H1 (cell line): ENCODE results near the gene COG4. TPM values are rescaled to one million over a fixed set of nuclear protein-coding genes. Genes with fewer than 3 reads are reported as not detected.

Source experiments
- CBX5 ChIP-seq: fragments of 300-800, 300-1000 bp; sonication (generic); IDR thresholded peaks from 2 replicates; pipeline ENCODE4 v1.7.1; 2016; ENCODE audit warnings: antibody characterized with exemption, low read length, low read depth
- CHD2 ChIP-seq: IDR thresholded peaks from 2 replicates; pipeline ENCODE4 v1.6.1; 2012; ENCODE audit warnings: low read length, improper control_type of control experiment
- NANOG ChIP-seq: IDR thresholded peaks from 2 replicates; pipeline ENCODE4 v1.6.1; 2011; ENCODE audit warnings: low read length, low read depth, mild to moderate bottlenecking, inconsistent platforms; ENCODE audit not compliant: insufficient read depth, poor library complexity, severe bottlenecking
- RFX5 ChIP-seq: IDR thresholded peaks from 2 replicates; pipeline ENCODE4 v1.6.1; 2011; ENCODE audit warnings: low read depth, low read length, improper control_type of control experiment, borderline replicate concordance
- polyA plus RNA-seq, 7 experiments: library from polyadenylated mRNA; depleted of rRNA in 3 of 7; stranded (reverse) in 5 of 7; unstranded in 2 of 7; fragments of >200 nt in 5 of 7; fragments of 200-250 nt in 2 of 7; gene quantifications; 1 replicate in 5 of 7; 2 replicates in 1 of 7; 4 replicates in 1 of 7; pipeline versions ENCODE4 v1.2.1 to v1.2.3, GENCODE V29; 2011 to 2013; ENCODE audit warnings: missing spikeins in 2 of 7, mixed read lengths in 2 of 7
- total RNA-seq: library from RNA; stranded (reverse); fragmentation: NEBNext Ultra II Directional; extraction: Animal tissue kit (Norgen Biotek cat#: 25700); gene quantifications from 2 replicates; pipeline ENCODE4 v1.2.1, GENCODE V29; 2021
- TF ChIP-seq, protein P1 (sequence below): IDR thresholded peaks from 2 replicates; pipeline ENCODE4 v1.6.1; 2012; ENCODE audit warnings: inconsistent platforms

Gene COG4
- total and polyA plus RNA-seq, 2 of the 8 experiments (the other 6 are each of a cell fraction or from before 2014, with no cell fraction given), result 46.1 to 50.2 TPM

GRCh38 chr16:70544548-70544947, 21.2 kb upstream of the COG4 start (continued):
- TF ChIP-seq, protein P1, sequence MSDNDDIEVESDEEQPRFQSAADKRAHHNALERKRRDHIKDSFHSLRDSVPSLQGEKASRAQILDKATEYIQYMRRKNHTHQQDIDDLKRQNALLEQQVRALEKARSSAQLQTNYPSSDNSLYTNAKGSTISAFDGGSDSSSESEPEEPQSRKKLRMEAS, result no peak
- no peak for TF ChIP-seq RFX5
- TF ChIP-seq CHD2, result no peak
- no peak for TF ChIP-seq NANOG
- TF ChIP-seq CBX5, result no peak
